Fibroblast of the aortic adventitia (primary cell): Measurements from ENCODE around the gene CYTH1. TPM values are rescaled to one million over a fixed set of nuclear protein-coding genes. Genes with fewer than 3 reads are reported as not detected.

Experiments
- DNase-seq: peaks from one replicate; pipeline ENCODE4 v3.0.0-alpha.2; 2010; ENCODE audit warnings: low read depth
- H3K4me3 ChIP-seq: 2 replicates; pipeline ENCODE4 v1.5.1; 2011; ENCODE audit warnings: low read depth, mild to moderate bottlenecking, control low read depth, low read length, moderate library complexity
- total RNA-seq: library from RNA; depleted of rRNA; stranded (reverse); fragments of >200 nt; gene quantifications from 2 replicates; pipeline ENCODE4 v1.2.3, GENCODE V29; 2012; ENCODE audit warnings: low replicate concordance
- TF ChIP-seq, protein P1 (sequence below): IDR thresholded peaks from 2 replicates; pipeline ENCODE4 v1.5.1; 2011; ENCODE audit warnings: mild to moderate bottlenecking, low read length, control low read depth, inconsistent platforms; ENCODE audit not compliant: insufficient read depth

Gene CYTH1
- total RNA-seq, 1 donor: 13.8 TPM

DNA sequence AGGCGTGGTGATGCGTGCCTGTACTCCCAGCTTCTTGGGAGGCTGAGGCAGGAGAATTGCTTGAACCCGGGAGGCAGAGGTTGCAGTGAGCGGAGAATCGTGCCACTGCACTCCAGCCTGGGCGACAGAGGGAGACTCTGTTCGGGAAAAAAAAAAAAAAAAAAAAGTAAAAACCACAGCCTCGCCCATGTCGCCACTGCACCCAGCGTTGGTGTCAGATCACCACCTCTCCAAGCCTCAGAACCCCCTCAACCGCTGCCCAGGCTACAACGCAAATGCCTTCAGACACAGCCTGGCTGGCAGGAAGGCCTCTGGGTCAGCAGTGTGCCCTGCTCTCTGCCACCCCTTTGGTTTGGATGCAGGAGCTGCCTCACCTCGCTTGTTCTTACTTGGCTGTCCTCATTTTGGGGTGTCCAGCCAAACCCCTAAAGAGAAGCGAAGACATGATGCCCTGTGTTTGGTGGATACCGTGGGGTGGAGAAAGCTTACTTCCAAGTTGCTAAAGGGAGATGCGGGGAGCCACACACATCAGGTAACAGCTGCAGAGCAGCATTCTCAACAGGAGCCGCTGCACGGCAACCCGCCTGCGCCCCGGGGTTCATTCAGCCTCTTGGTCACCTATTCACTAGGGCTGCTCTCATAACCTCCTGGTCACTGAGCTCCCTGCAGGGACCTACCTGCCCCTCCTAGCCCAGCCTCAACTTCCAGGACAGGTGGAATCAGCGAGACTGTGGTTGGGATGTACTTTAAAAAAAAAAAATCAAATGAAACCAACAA lies 13.0 kb upstream of the CYTH1 start:
- TF ChIP-seq, protein P1, sequence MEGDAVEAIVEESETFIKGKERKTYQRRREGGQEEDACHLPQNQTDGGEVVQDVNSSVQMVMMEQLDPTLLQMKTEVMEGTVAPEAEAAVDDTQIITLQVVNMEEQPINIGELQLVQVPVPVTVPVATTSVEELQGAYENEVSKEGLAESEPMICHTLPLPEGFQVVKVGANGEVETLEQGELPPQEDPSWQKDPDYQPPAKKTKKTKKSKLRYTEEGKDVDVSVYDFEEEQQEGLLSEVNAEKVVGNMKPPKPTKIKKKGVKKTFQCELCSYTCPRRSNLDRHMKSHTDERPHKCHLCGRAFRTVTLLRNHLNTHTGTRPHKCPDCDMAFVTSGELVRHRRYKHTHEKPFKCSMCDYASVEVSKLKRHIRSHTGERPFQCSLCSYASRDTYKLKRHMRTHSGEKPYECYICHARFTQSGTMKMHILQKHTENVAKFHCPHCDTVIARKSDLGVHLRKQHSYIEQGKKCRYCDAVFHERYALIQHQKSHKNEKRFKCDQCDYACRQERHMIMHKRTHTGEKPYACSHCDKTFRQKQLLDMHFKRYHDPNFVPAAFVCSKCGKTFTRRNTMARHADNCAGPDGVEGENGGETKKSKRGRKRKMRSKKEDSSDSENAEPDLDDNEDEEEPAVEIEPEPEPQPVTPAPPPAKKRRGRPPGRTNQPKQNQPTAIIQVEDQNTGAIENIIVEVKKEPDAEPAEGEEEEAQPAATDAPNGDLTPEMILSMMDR: no peak
- no peak overlapping the region for H3K4me3 ChIP-seq
- no peak for DNase-seq

DNA sequence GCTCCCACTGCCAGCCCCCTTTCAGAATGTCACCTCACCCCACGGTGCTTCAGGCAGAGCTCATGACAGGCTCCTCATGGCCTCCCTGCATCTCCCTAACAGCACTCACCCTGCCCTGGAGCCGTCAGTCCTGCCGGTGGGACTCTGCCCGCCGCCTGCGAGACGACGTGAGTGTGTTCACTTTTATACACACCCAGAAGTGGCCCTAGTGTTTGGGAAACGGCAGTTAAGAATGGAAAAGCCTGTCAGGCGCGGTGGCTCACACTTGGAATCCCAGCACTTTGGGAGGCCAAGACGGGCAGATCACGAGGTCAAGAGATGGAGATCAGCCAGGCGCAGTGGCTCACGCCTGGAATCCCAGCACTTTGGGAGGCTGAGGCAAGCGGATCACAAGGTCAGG lies 12.3 kb upstream of the CYTH1 start:
- TF ChIP-seq, protein P1: no peak
- DNase-seq: no peak
- H3K4me3 ChIP-seq: no peak overlapping the region

DNA sequence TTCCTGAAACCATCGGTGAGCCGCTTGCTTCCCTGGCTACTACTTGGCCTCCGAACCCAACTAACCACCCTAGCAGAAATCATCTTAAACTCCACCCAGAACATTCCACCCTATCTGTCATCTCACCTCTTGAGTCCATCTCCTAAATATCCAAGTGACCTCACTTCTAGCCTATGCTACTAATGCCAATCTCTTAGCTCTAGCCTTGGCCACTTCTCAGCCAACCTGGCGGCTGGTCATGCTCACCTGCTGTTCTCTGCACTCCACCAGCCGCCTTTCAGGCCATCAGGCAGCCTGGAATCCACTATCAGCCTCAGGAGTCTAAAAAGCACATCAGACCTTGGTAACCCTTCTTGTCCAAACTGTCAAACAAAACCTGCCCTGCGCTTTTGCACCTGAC lies 11.9 kb upstream of the CYTH1 start:
- H3K4me3 ChIP-seq: no peak overlapping the region
- TF ChIP-seq, protein P1: no peak
- DNase-seq: no peak

DNA sequence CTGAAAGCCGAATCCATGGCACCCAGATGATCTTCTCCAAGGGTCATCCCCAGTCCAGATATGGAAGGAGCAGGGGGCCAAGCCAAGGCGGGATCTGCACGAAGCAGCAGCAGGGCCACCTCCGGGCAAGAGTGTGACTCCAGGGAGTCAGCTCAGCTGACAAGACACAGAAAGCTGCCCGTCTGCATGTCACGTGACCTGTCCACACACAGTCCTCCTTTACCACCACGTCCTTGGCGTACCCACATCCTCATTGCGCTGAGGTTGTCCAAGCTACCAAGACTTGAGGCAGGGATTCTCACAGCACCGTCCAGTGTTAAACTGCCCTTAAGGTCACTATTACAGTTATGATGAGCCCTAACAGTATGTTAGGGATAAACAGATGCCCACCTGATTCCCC lies 11.3 kb upstream of the CYTH1 start:
- TF ChIP-seq, protein P1: no peak
- DNase-seq: no peak
- H3K4me3 ChIP-seq: no peak overlapping the region

DNA sequence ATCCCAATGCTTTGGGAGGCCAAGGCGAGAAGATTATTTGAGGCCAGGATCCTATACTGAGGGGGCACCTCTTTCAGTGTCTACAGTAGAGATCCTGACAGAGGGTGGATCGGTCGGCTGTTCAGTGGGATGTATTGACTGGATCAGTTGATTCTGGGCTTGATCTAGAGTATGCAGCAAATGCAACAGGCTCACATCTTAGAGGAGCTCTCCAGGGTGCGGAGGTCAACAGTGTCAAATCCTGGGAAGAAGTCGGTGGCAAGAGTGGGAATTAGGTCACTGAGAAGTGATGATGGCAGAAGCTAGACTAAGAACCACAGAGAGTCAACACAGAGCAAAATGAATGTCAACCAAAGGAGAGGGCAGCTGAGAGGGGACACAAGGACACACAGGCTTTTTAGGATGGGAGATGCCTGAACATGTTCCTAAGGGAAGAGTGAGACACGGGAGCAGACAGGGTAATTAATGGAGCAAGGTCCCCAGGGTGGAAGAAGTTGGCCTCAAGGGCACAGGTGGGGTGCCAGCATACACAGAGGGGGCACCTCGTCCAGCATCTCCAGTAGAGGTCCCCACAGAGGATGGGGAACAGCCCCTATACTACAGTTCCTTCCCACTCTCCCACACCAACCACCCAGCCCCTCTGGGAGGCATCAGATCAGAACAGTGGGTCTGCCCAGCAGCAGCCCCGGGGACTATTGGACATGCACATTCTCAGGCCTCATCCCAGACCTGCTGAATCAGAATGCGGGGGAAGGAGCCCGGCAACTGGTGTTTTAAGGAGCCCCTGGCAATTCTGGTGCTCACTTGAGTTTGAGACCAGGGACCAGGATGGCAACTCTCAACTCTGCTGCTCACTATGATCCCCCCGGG lies 10.0 kb upstream of the CYTH1 start:
- DNase-seq: no peak
- TF ChIP-seq, protein P1: no peak
- no peak overlapping the region for H3K4me3 ChIP-seq

DNA sequence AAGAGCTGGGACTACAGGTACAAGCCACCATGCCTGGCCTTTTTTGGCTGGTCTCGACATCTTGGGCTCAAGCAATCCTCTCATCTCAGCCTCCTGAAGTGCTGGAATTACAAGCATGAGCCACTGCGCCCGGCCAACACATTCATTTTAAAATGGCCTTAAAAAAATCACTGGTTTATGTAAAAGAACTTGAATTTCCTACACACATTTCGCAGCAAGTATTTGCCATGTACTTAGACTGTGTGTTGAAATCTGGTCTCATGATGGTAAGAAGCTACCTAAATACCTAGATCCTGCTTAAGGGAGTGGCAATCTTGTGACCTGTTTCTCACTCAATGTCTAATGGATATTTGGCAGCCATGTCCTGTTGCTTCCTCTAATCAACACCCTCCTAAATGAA lies 8.5 kb upstream of the CYTH1 start:
- no peak for DNase-seq
- TF ChIP-seq, protein P1: no peak
- H3K4me3 ChIP-seq: no peak overlapping the region
